Stimulated activated CD8-positive, alpha-beta memory T cell treated with anti-CD3 and anti-CD28 coated beads, Interleukin-12 subunit alpha, Interleukin-12 subunit beta, amount 100 ng/mL, for 24 hours (primary cell): Measurements from ENCODE around the gene TSSC4.

ENCODE experiments used
- DNase-seq: peaks from one replicate; pipeline ENCODE4 v3.0.0-alpha.2; 2020; ENCODE audit errors: extremely low read depth

Gene TSSC4

GRCh38 chr11:2417856-2418692 is 17.5 kb downstream of the TSSC4 start:
- DNase-seq, result no peak

- DNase-seq, result no peak
Observed at GRCh38 chr11:2418693-2419360, 18.3 kb downstream of the TSSC4 start.

GRCh38 chr11:2419638-2420501 is 19.3 kb downstream of the TSSC4 start:
- no peak for DNase-seq

GRCh38 chr11:2420502-2421225 is 20.1 kb downstream of the TSSC4 start:
- DNase-seq, result peak; percentile 41

GRCh38 chr11:2421226-2421994 is 20.9 kb downstream of the TSSC4 start:
- DNase-seq, result no peak

DNA sequence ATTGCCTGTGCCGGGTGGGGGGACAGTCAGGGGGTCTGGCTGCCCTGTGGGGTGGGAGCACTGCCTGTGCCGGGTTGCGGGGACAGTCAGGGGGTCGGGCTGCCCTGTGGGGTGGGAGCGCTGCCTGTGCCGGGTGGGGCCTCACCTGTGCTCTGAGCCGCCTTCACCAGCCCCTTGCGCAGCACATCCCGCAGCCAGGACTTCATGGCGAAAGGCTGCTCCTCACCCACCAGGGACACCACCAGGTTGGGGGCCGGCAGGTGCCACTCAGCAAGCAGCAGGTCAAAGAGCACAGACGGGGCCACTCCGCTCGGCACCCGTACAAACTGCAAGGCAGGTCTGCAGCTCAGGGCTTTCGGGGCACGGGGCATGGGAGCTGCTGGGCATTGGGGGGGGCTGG is 21.4 kb downstream of the TSSC4 start:
- DNase-seq, result no peak

- DNase-seq, result no peak
Observed at GRCh38 chr11:2422461-2423156, 22.1 kb downstream of the TSSC4 start.

- DNase-seq, result no peak
Observed at GRCh38 chr11:2423157-2424025, 22.8 kb downstream of the TSSC4 start.

DNA sequence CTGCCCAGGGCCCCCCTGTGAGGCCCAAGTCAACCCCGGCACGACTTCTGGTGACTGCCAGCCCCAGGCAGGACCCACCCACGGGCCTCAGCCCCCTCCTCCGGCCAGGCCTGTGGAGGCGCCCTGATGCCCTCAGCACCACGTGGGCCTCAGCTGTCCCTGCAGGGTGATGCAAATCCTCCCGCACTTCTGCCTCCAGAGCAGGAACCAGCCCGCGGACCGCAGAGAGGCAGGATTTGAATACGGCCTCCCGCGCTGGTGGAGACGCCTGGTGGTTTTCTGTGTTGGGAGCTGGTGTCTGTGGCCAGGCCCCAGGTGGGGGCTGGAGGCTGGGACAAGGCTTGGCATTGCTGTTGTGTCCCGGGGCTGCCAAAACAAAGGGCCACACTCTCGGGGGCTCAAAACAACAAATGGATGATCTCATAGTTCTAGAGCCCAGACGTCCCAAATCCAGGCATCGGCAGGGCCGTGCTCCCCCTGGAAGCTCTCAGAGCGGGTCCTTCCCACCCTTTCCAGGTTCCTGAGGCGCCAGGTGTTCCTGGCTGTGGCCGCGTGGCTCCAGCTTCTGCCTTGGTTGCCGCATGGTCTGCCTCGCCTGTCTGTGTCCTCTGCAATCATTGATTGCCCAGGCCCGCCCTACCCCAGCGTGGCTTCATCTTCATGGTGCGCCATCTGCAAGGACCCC is 24.4 kb downstream of the TSSC4 start:
- no peak for DNase-seq

DNA sequence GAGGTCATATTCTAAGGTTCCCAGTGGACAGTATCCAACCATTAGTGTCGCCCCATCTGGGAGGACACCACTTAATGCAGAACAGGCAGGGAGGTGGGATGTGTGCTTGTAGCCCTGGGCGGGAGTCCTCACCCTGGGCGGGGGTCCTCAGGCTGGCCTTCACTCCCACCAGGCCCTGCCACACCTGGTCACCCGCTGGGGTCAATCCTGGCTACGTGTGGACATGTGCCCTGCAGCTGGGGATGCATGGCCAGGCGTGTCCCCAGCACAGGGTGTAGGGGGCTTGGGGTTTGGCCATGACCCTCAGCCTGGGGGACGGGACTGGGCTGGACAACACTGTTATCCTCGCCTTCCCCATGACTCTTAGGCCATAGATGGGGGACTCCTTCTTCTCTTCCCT is 25.0 kb downstream of the TSSC4 start:
- no peak for DNase-seq

- no peak for DNase-seq
Observed at GRCh38 chr11:2426221-2426620, 25.7 kb downstream of the TSSC4 start.

DNA sequence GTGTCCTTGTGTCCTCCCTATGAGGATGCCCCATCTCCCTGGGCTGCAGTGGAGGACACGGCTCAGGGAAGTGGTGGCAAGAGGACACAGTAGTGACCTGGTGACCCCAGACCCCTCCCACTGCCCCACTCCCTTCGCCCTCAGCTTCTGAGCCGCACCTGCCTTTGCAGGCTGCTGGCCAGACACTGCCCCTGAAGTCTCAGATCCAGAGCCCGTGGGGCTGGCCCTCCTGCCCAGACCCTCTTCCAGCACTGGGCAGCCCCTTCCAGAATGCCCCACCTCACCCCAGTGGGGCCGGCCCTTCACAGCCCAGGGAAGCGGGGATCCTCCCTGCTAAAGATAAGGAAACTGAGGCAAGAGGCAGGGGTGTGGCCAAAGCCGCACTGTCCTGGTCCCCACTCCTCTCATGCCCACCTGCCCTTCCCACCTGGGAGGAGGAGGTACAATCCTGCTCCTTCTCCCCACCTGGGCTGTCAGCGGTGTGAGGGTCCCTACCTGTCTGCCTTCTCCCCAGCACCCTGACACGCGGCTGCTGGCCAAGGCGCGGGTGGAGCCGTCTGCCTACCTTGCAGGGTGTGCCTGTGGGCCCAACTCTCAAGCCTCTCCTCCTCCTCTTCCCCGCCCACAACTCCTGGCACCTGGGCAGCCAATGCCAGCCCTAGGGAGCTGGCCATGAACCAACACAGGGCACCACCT is 26.4 kb downstream of the TSSC4 start:
- DNase-seq, result no peak

DNA sequence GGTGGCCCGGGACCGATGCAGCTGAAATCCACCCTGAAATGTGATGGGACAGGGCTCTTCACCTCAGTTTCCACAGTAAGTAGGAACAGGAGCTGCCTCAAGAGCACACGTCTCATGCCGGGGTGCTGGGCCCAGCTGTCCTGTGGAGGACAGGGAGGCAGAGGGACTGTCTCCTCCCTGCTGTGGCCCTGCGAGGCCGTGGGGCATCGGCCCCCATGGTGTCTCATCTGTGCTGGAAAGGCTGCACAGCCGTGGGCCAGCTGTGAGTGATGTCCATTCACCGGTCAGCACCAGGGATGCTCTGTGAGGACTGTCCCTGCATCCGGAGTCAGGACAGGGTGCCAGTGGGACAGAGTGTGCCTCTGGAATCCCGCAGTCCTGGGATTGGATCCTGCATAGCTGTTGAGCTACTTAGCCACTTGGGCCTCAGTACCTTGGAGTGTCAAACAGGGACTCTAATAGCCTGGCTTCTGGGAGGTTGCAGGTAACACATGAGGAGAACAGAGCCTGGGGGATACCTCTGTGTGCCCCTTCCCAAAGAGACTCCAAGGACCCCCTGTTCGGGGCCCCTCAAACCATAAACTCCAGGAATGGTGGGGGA is 27.3 kb downstream of the TSSC4 start:
- DNase-seq, result no peak

DNA sequence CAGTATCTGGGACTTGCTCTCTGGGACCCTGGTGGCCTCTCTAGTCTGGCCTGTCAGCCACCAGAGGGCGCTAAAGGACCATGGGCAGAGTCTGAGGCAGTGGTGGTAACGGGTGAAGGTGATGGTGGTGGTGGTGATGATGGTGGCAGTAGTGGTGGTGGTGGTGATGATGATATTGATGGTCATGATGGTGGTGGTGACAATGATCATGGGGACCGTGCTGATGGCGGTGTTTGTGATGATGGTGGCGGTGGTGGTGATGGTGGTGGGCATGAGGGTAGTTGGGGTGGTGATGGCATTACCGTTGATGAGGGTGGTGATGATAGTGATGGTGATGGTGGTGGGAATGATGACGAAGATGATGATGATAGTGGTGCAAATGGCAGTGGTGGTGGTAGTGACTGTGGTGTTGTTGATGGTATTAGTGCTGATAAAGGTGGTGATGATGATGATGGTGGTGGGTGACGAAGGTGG is 27.8 kb downstream of the TSSC4 start:
- DNase-seq, result peak; percentile 60

DNA sequence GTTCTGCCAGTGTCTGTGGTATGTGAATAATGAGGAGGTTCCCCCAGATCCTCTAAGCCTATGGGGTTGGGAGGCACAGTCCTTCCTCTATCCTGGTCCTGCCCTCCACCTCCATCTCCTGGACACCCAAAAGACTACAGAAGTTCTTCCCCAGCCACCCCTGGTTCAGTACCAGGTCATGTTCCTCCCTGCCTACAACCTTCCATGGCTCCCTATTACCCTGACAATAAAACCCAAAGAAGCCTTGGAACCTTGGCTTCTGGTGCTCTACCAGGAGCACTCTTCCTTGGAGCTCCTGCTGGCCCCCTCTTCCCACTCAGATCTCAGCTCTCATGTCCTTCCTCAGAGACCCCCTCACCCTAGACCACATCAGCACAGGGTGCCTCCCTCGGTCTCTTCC is 30.8 kb downstream of the TSSC4 start:
- DNase-seq, result no peak

DNA sequence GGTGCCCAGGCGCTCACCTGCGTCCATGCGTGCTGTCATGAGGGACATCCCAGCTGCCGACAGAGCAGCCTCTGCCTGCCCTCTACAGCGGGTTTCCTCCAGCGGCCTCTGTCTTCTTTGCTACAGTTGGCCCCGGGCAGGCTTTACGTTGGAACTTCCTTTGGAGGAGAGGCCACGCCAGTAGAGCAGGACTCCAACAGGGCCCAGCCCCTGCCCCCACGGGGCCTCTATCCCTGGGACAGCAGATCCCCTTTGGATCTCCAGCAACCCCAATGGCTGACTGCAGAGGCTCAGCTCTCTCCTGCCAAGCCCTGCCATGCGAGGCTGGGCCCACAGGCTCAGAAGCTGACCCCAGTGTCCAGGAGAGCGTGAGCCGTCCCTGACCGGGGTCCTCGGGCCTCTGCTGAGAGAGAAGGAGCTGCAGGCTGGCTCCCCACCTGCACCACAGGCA is 31.6 kb downstream of the TSSC4 start:
- DNase-seq, result no peak

DNA sequence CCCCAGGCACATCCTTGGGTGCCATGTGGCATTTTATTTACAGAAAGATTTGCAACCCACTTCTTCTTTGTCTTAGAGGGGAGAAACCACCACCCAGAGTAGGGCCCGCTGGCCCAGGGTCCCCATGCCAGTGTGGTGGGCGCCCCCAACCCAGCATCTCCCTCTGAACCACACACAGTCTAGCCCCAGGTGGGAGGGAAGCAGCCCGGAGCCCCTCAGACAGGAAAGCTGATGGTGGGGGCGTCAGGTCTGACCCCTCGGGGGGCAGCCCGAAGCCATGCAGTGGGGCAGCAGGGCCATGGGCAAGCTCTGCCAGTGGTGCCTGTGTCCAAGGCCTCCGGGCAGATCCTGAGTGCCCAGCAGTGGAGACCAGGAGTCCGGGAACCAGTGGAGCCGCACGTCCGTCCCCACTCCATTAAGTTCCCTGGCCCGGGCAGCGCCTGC is 32.1 kb downstream of the TSSC4 start:
- no peak for DNase-seq
